Stimulated activated naive B cell treated with anti-CD40 and anti-IgM and Interleukin-4, amounts not matched to agents 10 μg/mL and 1 μg/mL and 100 μg/mL, for 72 hours (primary cell): ENCODE measurements around the gene RAB13.

ENCODE experiments used
- ATAC-seq, 2 donors: fragments of 150-1000 bp; cut with Tn5 transposase; replicated peaks; 2 replicates each; pipeline ENCODE4 v1.10.0; 2021; ENCODE audit warnings: moderate library complexity in 1 of 2
- DNase-seq: peaks from one replicate; pipeline ENCODE4 v3.0.0; 2021
- H3K27ac Mint-ChIP-seq: one replicate; pipeline ENCODE4 v1.8.0; 2022; ENCODE audit warnings: mild to moderate bottlenecking, mixed read lengths
- H3K27me3 Mint-ChIP-seq, 2 donors: one replicate each; pipeline ENCODE4 v1.8.0; 2022; ENCODE audit warnings: mixed read lengths in 2 of 2
- H3K36me3 Mint-ChIP-seq, 2 donors: one replicate each; pipeline ENCODE4 v1.8.0; 2022; ENCODE audit warnings: mixed read lengths in 2 of 2, mild to moderate bottlenecking in 1 of 2
- H3K4me1 Mint-ChIP-seq, 2 donors: one replicate each; pipeline ENCODE4 v1.8.0; 2022; ENCODE audit warnings: mixed read lengths in 2 of 2, mild to moderate bottlenecking in 1 of 2
- H3K4me3 Mint-ChIP-seq, 2 donors: one replicate each; pipeline ENCODE4 v1.8.0; 2022; ENCODE audit warnings: mild to moderate bottlenecking in 2 of 2, mixed read lengths in 2 of 2, moderate library complexity in 1 of 2
- H3K9me3 Mint-ChIP-seq, 2 donors: one replicate each; pipeline ENCODE4 v1.8.0; 2022; ENCODE audit warnings: mixed read lengths in 2 of 2, mild to moderate bottlenecking in 1 of 2

RAB13 gene

GRCh38 chr1:153968408-153968807, 17.7 kb downstream of the RAB13 start:
- peak overlapping the region; percentile 95 to 98 for H3K4me3 Mint-ChIP-seq
- ATAC-seq (no peak), DNase-seq (no peak)
- H3K4me1 Mint-ChIP-seq = peaks cover 29 to 50% of the 10 kb centered on the region in 2 donors
- H3K27ac Mint-ChIP-seq = no peak overlapping the region
- no peaks in the 10 kb centered on the region for H3K27me3 Mint-ChIP-seq
- peaks cover 11 to 21% of the 10 kb centered on the region in 2 donors for H3K36me3 Mint-ChIP-seq
- H3K9me3 Mint-ChIP-seq = no peaks in the 10 kb centered on the region

- no peaks in the 10 kb centered on the region for H3K27me3 Mint-ChIP-seq
- no peak for ATAC-seq
- no peaks in the 10 kb centered on the region for H3K9me3 Mint-ChIP-seq
- H3K27ac Mint-ChIP-seq = peak overlapping the region; percentile 99
- H3K4me3 Mint-ChIP-seq = peak overlapping the region; percentile 95 to 98
- peaks cover 8 to 19% of the 10 kb centered on the region in 2 donors for H3K36me3 Mint-ChIP-seq
- H3K4me1 Mint-ChIP-seq = peaks cover 29 to 48% of the 10 kb centered on the region in 2 donors
- DNase-seq = no peak
These were observed 18.2 kb downstream of the RAB13 start for GRCh38 chr1:153968000-153968363.

- H3K36me3 Mint-ChIP-seq = peaks cover 7 to 21% of the 10 kb centered on the region in 2 donors
- peak within 1 kb of the TSS; percentile 95 to 98 for H3K4me3 Mint-ChIP-seq
- no peaks in the 10 kb centered on the region for H3K9me3 Mint-ChIP-seq
- H3K4me1 Mint-ChIP-seq = peaks cover 31 to 49% of the 10 kb centered on the region in 2 donors
- no peaks in the 10 kb centered on the region for H3K27me3 Mint-ChIP-seq
- peak within 1 kb of the TSS; percentile 99 for H3K27ac Mint-ChIP-seq
- DNase-seq (peak; percentile 86), ATAC-seq (peak; percentile 86 to 87)
These were observed 18.8 kb downstream of the RAB13 start, which contains the start of gene CREB3L4 for GRCh38 chr1:153967107-153967999. TSS of gene CREB3L4 (plus strand) at chr1:153967902. CDS start at chr1:153968526, 624 bp downstream.

DNA sequence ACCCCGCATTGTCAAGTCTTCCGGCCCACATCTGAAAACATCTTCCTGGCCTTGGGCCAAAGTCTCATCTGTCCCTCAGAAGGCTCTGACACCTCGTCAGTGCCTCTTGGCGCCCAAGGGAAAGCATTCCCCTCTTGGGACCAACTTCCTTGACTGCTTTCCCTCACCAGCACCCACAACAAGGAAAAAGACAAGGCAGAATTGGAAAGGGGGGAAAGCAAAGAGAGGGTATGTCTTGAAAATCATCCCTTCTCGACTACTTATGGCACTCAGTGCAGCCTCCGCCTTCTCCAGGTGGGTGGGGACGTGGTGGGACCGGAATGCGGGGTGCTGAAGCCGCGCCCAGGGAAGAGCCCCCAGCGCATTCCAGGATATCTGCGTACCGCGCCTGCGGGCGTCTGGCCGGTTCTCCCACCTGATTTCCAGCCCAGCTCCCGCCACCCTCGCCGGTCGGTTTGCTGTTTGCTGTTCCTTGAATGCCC, 22.2 kb downstream of the RAB13 start:
- H3K27ac Mint-ChIP-seq = peak overlapping the region; percentile 91
- DNase-seq (no peak), ATAC-seq (peak; percentile 2 to 8)
- H3K4me3 Mint-ChIP-seq = peak overlapping the region; percentile 85 to 90
- H3K36me3 Mint-ChIP-seq = peaks cover 16 to 46% of the 10 kb centered on the region in 2 donors
- H3K27me3 Mint-ChIP-seq = no peaks in the 10 kb centered on the region
- H3K9me3 Mint-ChIP-seq = no peaks in the 10 kb centered on the region
- peaks cover 50 to 71% of the 10 kb centered on the region in 2 donors for H3K4me1 Mint-ChIP-seq

- Mint-ChIP-seq H3K27ac (peak within 1 kb of the TSS; percentile 91), H3K4me1 (peaks cover 48 to 70% of the 10 kb centered on the region in 2 donors), H3K27me3 (no peaks in the 10 kb centered on the region), H3K36me3 (peaks cover 20 to 52% of the 10 kb centered on the region in 2 donors), H3K4me3 (peak within 1 kb of the TSS; percentile 85 to 90), H3K9me3 (no peaks in the 10 kb centered on the region)
- peak; percentile 90 for DNase-seq
- peak; percentile 46 to 56 for ATAC-seq
These were observed 22.9 kb downstream of the RAB13 start, which contains the start of gene SLC39A1 for GRCh38 chr1:153963030-153963849. TSS of gene SLC39A1 (minus strand) at chr1:153963537. CDS start at chr1:153962715, 822 bp downstream.

GRCh38 chr1:153962088-153963029, 23.8 kb downstream of the RAB13 start:
- no peak for DNase-seq
- ATAC-seq = no peak

GRCh38 chr1:153961421-153961820, 24.7 kb downstream of the RAB13 start:
- Mint-ChIP-seq H3K27ac (peak overlapping the region; percentile 91), H3K36me3 (peaks cover 29 to 69% of the 10 kb centered on the region in 2 donors), H3K9me3 (no peaks in the 10 kb centered on the region), H3K4me1 (peaks cover 47 to 71% of the 10 kb centered on the region in 2 donors), H3K4me3 (peak overlapping the region; percentile 85 to 90), H3K27me3 (no peaks in the 10 kb centered on the region)
- ATAC-seq (no peak), DNase-seq (no peak)

More at GRCh38 chr1:153962088-153963029, 23.8 kb downstream of the RAB13 start:
- Mint-ChIP-seq H3K4me1 (peaks cover 42 to 69% of the 10 kb centered on the region in 2 donors), H3K9me3 (no peaks in the 10 kb centered on the region), H3K27ac (peak overlapping the region; percentile 91), H3K4me3 (peak overlapping the region; percentile 85 to 90), H3K27me3 (no peaks in the 10 kb centered on the region), H3K36me3 (peaks cover 27 to 61% of the 10 kb centered on the region in 2 donors)

- ATAC-seq (no peak), DNase-seq (no peak)
- Mint-ChIP-seq H3K27ac (peak overlapping the region; percentile 3), H3K4me3 (no peak overlapping the region), H3K9me3 (no peaks in the 10 kb centered on the region), H3K27me3 (no peaks in the 10 kb centered on the region), H3K4me1 (peaks cover 47 to 72% of the 10 kb centered on the region in 2 donors), H3K36me3 (peaks cover 26 to 62% of the 10 kb centered on the region in 2 donors)
These were observed 25.9 kb downstream of the RAB13 start for GRCh38 chr1:153960206-153960605.

GRCh38 chr1:153959454-153959853, 26.7 kb downstream of the RAB13 start:
- no peaks in the 10 kb centered on the region for H3K27me3 Mint-ChIP-seq
- ATAC-seq (no peak), DNase-seq (no peak)
- H3K36me3 Mint-ChIP-seq = peaks cover 27 to 65% of the 10 kb centered on the region in 2 donors
- H3K4me1 Mint-ChIP-seq = peaks cover 50 to 71% of the 10 kb centered on the region in 2 donors
- H3K27ac Mint-ChIP-seq = peak overlapping the region; percentile 27
- no peaks in the 10 kb centered on the region for H3K9me3 Mint-ChIP-seq
- peak overlapping the region in 1 of 2 donors; percentile 34 for H3K4me3 Mint-ChIP-seq

GRCh38 chr1:153958961-153959260, 27.2 kb downstream of the RAB13 start:
- H3K27ac Mint-ChIP-seq = peak overlapping the region; percentile 27
- H3K9me3 Mint-ChIP-seq = no peaks in the 10 kb centered on the region
- H3K27me3 Mint-ChIP-seq = no peaks in the 10 kb centered on the region
- no peak for ATAC-seq
- H3K4me3 Mint-ChIP-seq = peak overlapping the region; percentile 96 to 97
- no peak for DNase-seq
- H3K4me1 Mint-ChIP-seq = peaks cover 56 to 72% of the 10 kb centered on the region in 2 donors
- H3K36me3 Mint-ChIP-seq = peaks cover 33 to 70% of the 10 kb centered on the region in 2 donors

- no peaks in the 10 kb centered on the region for H3K27me3 Mint-ChIP-seq
- H3K4me3 Mint-ChIP-seq = peak within 1 kb of the TSS; percentile 96 to 97
- ATAC-seq (peak; percentile 87 to 89), DNase-seq (peak; percentile 96)
- no peaks in the 10 kb centered on the region for H3K9me3 Mint-ChIP-seq
- peaks cover 33 to 71% of the 10 kb centered on the region in 2 donors for H3K36me3 Mint-ChIP-seq
- H3K27ac Mint-ChIP-seq = peak within 1 kb of the TSS; percentile 98
- peaks cover 55 to 77% of the 10 kb centered on the region in 2 donors for H3K4me1 Mint-ChIP-seq
These were observed 27.8 kb downstream of the RAB13 start, which contains the start of gene CRTC2 for GRCh38 chr1:153958111-153958960. TSS of gene CRTC2 (minus strand) at chr1:153958612. CDS start at chr1:153958497, 115 bp downstream.

DNA sequence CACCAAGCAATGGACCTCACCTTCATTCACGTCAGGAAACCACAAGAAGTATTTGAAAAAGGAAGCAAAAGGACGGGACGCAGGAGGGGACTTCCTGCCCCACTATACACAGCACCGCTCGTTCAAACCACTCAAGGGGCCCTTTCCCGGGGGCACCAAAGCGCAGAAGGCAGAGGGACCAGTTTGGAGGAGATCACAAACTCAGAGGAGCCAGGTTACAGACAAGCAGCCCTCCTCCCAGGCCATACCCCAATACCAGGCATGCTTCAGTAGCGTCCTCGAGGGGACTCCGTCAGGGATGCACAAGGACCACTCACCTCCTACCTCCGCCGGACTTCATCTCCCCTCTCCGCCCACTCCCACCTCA, 28.4 kb downstream of the RAB13 start:
- Mint-ChIP-seq H3K4me3 (peak overlapping the region; percentile 96 to 97), H3K27ac (peak overlapping the region; percentile 98), H3K27me3 (no peaks in the 10 kb centered on the region), H3K4me1 (peaks cover 55 to 79% of the 10 kb centered on the region in 2 donors), H3K36me3 (peaks cover 36 to 71% of the 10 kb centered on the region in 2 donors), H3K9me3 (no peaks in the 10 kb centered on the region)
- ATAC-seq = peak; percentile 54 to 55
- peak; percentile 54 for DNase-seq
